Smooth muscle cell (in vitro differentiated cells): ENCODE data around the gene ACVR2B. TPM values are rescaled to one million over a fixed set of nuclear protein-coding genes. Genes with fewer than 3 reads are reported as not detected.

Experiments used
- DNase-seq: peaks from one replicate; lab custom pipeline; 2025; ENCODE audit not compliant: unreplicated experiment; lab: John Stamatoyannopoulos, UW
- H2AFZ ChIP-seq: fragments of 200-600 bp; sonication (generic); 2 replicates; pipeline ENCODE4 v1.6.0; 2016; ENCODE audit warnings: antibody characterized with exemption, low read depth, mild to moderate bottlenecking
- H3F3A ChIP-seq: fragments of 200-600 bp; sonication (generic); 2 replicates; pipeline ENCODE4 v1.6.0; 2017; ENCODE audit warnings: antibody characterized with exemption, low read depth
- H3K27ac ChIP-seq: fragments of 200-600 bp; sonication (generic); 2 replicates; pipeline ENCODE4 v1.5.1; 2016; ENCODE audit warnings: low read depth, mild to moderate bottlenecking
- H3K27me3 ChIP-seq: fragments of 200-600 bp; sonication (generic); 2 replicates; pipeline ENCODE4 v1.6.1; 2016; ENCODE audit warnings: low read depth, mild to moderate bottlenecking
- H3K36me3 ChIP-seq: fragments of 200-600 bp; sonication (generic); 2 replicates; pipeline ENCODE4 v1.5.1; 2016; ENCODE audit warnings: low read depth
- H3K4me1 ChIP-seq: fragments of 200-600 bp; sonication (generic); 2 replicates; pipeline ENCODE4 v1.5.1; 2016; ENCODE audit warnings: low read depth
- H3K4me2 ChIP-seq: fragments of 200-600 bp; sonication (generic); 2 replicates; pipeline ENCODE4 v1.6.0; 2016; ENCODE audit warnings: mild to moderate bottlenecking
- H3K4me3 ChIP-seq: fragments of 200-600 bp; sonication (generic); 2 replicates; pipeline ENCODE4 v1.5.1; 2016; ENCODE audit warnings: mild to moderate bottlenecking
- H3K79me2 ChIP-seq: fragments of 200-600 bp; sonication (generic); 2 replicates; pipeline ENCODE4 v1.6.0; 2016; ENCODE audit warnings: low read depth, mild to moderate bottlenecking
- H3K9ac ChIP-seq: fragments of 200-600 bp; sonication (generic); 2 replicates; pipeline ENCODE4 v1.6.0; 2016; ENCODE audit warnings: low read depth
- H3K9me3 ChIP-seq: fragments of 200-600 bp; sonication (generic); replicated peaks from 2 replicates; pipeline ENCODE4 v1.5.1; 2016; ENCODE audit warnings: low read depth
- H4K20me1 ChIP-seq: fragments of 200-600 bp; sonication (generic); 2 replicates; pipeline ENCODE4 v1.6.0; 2016; ENCODE audit warnings: low read depth
- WGBS: methylation state at CpG from one replicate; pipeline ENCODE4 v1.1.7; 2016; ENCODE audit warnings: low lambda C conversion rate; 5-methylcytosine and 5-hydroxymethylcytosine counted together
- polyA plus RNA-seq: library from polyadenylated mRNA; unstranded; fragments of >200 nt; fragmentation: Nextera tagmentation; extraction: Ambion mirVana; gene quantifications from 2 replicates; pipeline ENCODE4 v1.2.1, GENCODE V29; 2016
- total RNA-seq: library from RNA; depleted of rRNA; stranded (reverse); fragments of >200 nt; gene quantifications from 2 replicates; pipeline ENCODE4 v1.2.3, GENCODE V29; 2014
- TF ChIP-seq, protein P1 (sequence below): fragments of 200-600 bp; sonication (generic); IDR thresholded peaks from 2 replicates; pipeline ENCODE4 v1.5.1; 2017; ENCODE audit warnings: borderline replicate concordance, mild to moderate bottlenecking, antibody characterized with exemption; ENCODE audit not compliant: insufficient read depth, poor library complexity, severe bottlenecking

Gene ACVR2B
- total and polyA plus RNA-seq, 2 experiments from 2014 or later, result 2.1 to 10.0 TPM

GRCh38 chr3:38497031-38497430 lies 43.3 kb downstream of the ACVR2B start:
- Histone ChIP-seq H3K36me3 (peaks cover 3% of the 10 kb centered on the region), H3K4me2 (peak overlapping the region; percentile 85), H3K9me3 (no peaks in the 10 kb centered on the region), H3F3A (peaks cover 3% of the 10 kb centered on the region), H3K4me1 (peaks cover 10% of the 10 kb centered on the region), H4K20me1 (no peaks in the 10 kb centered on the region), H3K27ac (peak overlapping the region; percentile 3), H2AFZ (no peak overlapping the region), H3K4me3 (peak overlapping the region; percentile 58), H3K79me2 (no peaks in the 10 kb centered on the region), H3K27me3 (no peaks in the 10 kb centered on the region), H3K9ac (no peak overlapping the region)
- DNase-seq, result no peak
- WGBS, result 42% methylated on average over 4 of the region's 4 CpGs
- TF ChIP-seq, protein P1, sequence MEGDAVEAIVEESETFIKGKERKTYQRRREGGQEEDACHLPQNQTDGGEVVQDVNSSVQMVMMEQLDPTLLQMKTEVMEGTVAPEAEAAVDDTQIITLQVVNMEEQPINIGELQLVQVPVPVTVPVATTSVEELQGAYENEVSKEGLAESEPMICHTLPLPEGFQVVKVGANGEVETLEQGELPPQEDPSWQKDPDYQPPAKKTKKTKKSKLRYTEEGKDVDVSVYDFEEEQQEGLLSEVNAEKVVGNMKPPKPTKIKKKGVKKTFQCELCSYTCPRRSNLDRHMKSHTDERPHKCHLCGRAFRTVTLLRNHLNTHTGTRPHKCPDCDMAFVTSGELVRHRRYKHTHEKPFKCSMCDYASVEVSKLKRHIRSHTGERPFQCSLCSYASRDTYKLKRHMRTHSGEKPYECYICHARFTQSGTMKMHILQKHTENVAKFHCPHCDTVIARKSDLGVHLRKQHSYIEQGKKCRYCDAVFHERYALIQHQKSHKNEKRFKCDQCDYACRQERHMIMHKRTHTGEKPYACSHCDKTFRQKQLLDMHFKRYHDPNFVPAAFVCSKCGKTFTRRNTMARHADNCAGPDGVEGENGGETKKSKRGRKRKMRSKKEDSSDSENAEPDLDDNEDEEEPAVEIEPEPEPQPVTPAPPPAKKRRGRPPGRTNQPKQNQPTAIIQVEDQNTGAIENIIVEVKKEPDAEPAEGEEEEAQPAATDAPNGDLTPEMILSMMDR, result no peak

DNA sequence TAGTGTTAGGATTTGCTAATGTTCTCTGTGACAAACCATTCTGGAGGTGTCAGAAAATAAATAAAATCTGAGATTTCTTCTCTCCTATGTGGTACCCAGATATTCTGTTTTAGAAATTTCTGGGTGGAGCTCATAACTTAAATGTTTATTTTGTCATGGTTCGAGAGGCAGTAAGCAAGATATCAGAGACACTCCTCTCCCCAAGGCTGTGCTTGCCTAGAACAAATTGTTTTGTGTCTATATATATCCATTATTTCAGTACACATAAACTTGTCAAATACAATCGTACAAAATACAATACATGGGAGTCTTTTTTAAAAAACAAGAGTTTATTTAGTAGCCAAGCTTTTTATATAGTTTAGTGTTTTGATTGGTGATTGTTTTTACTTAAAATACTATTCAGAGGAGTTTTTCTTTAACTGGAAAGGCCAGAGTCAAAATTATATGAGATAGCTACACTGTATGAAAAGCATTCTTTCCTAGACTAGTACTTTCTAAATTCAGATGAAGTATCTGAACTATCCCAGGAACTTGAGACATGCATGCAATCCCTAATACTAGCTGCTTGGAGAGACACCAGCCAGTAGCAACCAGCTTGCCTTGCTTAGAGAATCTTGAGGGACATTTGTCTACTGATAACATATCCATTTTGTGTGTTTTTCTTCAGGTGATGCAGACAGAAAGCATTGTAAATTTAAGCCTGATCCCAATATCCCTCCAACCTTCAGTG lies 47.2 kb downstream of the ACVR2B start:
- TF ChIP-seq, protein P1, result no peak
- 89% methylated on average over 2 of the region's 2 CpGs for WGBS
- DNase-seq, result no peak
- Histone ChIP-seq H3K9ac (no peak overlapping the region), H3K9me3 (no peaks in the 10 kb centered on the region), H3K4me3 (no peak overlapping the region), H3K36me3 (peaks cover 3% of the 10 kb centered on the region), H4K20me1 (no peaks in the 10 kb centered on the region), H3K27me3 (no peaks in the 10 kb centered on the region), H3K27ac (no peak overlapping the region), H3K4me1 (peaks cover 10% of the 10 kb centered on the region), H2AFZ (no peak overlapping the region), H3F3A (peaks cover 1% of the 10 kb centered on the region), H3K4me2 (no peak overlapping the region), H3K79me2 (no peaks in the 10 kb centered on the region)

DNA sequence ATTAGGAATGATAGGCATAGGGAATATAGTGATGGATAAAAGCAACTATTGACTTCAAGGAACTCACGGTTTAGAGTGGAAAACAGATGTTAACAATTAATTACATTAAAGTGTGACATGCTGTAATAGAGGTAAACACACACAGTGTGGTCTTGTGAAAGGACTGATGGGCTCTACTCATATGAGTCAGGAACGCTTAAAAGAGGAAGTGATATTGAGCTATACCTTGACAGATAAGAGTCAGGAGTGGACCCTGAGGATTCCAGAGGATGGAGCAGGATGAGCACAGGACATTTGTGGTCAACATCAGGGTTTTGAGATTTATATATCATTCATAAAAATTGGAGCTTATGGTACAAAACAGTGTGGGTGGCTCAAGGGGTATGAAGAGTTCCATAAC lies 53.4 kb downstream of the ACVR2B start:
- Histone ChIP-seq H3F3A (no peaks in the 10 kb centered on the region), H3K9me3 (no peaks in the 10 kb centered on the region), H3K9ac (no peak overlapping the region), H3K27me3 (no peaks in the 10 kb centered on the region), H3K4me3 (no peak overlapping the region), H3K36me3 (peaks cover 12% of the 10 kb centered on the region), H3K4me1 (no peaks in the 10 kb centered on the region), H3K4me2 (no peak overlapping the region), H2AFZ (no peak overlapping the region), H3K79me2 (no peaks in the 10 kb centered on the region), H4K20me1 (no peaks in the 10 kb centered on the region), H3K27ac (no peak overlapping the region)
- TF ChIP-seq, protein P1, result no peak
- 96% methylated on average over 2 of the region's 2 CpGs for WGBS
- DNase-seq, result no peak

DNA sequence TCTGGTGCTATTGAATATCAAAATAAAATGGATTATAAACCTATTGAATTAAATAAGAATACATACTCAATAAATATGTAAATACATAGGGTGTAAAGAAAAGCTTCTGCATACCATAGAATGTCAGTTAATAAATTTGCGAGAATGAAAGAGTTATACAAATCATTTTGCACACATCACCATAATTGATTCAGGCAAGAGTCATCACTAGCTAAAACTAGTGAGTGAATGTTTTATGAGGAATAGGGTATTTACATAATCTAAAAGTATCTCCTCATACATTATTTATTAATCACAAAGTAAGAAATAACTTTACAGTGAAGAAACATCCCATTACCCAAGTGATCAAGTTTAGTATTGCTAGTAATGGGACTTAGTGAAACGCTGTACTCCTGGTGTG lies 56.0 kb downstream of the ACVR2B start:
- 100% methylated on average over 2 of the region's 2 CpGs for WGBS
- Histone ChIP-seq H3K4me1 (no peaks in the 10 kb centered on the region), H3K9me3 (no peaks in the 10 kb centered on the region), H3K27me3 (no peaks in the 10 kb centered on the region), H3K4me2 (no peak overlapping the region), H3K4me3 (no peak overlapping the region), H4K20me1 (no peaks in the 10 kb centered on the region), H3K79me2 (no peaks in the 10 kb centered on the region), H3F3A (no peaks in the 10 kb centered on the region), H3K36me3 (peaks cover 12% of the 10 kb centered on the region), H3K27ac (no peak overlapping the region), H2AFZ (no peak overlapping the region), H3K9ac (no peak overlapping the region)
- DNase-seq, result no peak
- TF ChIP-seq, protein P1, result no peak
